NCI-H748 (cell line): ENCODE measurements around the gene PLPPR1.
A peak's percentile ranks its signal among the peaks of the same experiment; 100 is the strongest.

Source experiments
- DNase-seq: peaks from one replicate; lab custom pipeline; 2025; ENCODE audit not compliant: unreplicated experiment; lab: John Stamatoyannopoulos, UW

Gene PLPPR1

DNA sequence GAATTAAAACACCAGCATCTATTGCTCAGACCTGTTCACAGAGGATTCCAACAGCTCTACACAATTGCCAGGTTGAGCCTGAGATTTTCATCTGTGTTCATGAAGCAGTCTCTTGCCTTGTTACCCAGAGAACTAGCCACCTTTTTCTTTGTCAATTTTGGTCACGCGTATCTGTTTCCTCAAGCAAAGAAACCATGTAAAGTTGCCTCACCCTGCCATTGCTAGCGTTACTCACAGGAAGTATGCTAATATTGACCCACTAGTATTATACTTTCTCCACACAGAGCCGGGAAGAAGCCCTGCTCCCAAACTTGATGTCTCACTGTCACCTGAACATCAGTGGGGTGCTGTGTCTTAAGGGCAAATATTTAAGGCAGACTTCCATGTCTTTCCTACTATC is 168.5 kb downstream of the PLPPR1 start:
- no peak for DNase-seq

DNA sequence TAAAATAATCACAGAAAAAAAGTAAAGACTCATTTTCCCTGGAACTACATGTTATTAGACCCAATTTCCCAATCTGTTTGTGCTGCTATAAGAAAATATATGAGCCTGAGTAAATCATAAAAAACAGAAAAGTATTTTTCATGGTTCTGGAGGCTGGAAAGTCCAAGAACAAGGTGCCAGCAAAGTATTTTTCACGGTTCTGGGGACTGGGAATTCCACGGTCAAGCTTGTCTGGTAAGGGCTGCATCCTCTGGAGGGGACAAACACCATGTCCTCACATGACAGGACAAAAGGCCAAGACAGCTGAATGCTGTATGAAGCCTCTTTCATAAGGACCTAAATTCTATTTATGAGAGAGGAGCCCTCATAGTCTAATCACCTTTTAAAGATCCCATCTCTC is 172.3 kb downstream of the PLPPR1 start:
- DNase-seq = no peak

DNA sequence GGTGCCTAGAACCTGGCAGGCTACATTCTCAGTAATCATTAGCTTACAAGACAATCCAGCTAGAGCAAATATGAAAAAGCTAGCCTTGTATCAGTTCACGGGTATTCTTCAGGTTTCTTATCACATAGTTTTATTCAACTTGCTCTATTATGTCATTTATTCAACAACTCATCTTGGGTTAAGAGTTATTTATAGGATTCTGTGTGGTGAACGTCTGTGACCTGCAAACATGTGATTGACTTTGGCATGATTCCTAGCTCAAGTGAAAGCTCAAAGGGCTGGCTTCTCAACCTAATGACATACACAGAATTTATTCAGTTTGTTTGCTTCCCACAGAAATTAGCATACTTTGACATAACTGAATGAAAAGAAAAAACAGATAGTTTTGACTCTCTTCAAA is 173.1 kb downstream of the PLPPR1 start:
- DNase-seq = no peak

DNA sequence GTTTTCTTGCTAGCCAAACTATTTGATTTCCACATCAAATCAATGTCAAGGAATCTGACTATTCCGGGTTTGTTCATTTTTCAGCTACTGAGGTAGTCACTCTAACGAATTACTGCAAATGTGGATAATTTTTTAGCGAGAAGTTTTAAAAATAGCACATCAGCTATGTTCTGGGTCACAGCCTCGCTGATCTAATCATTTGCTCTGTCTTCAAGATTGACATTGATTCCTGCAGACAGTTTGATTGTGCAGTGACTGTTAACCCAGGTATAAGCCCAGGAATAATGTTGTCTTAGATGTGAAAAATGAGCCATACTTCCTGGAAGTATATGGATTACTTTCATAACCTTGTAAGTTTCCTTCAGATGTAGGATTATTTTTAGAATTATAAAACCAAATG is 181.1 kb downstream of the PLPPR1 start:
- DNase-seq = no peak

DNA sequence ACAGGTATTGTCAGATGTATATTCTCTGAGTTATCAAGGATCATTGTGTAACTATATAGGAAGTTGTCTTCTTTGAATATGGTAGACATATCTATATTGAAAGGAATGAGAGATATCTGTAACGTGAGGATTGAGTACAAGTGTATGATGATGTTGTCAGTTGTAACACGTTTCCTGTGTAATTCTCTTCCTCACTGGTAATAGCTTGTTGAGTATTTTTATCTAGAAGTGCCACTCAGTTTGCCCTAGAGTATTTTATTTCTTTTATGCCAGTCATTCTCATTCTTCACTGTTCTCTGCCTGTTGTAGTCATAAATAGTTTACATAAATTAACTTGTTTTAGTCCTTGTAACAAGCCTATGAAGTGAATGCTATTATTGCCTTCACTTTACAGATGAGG is 184.1 kb downstream of the PLPPR1 start:
- no peak for DNase-seq

DNA sequence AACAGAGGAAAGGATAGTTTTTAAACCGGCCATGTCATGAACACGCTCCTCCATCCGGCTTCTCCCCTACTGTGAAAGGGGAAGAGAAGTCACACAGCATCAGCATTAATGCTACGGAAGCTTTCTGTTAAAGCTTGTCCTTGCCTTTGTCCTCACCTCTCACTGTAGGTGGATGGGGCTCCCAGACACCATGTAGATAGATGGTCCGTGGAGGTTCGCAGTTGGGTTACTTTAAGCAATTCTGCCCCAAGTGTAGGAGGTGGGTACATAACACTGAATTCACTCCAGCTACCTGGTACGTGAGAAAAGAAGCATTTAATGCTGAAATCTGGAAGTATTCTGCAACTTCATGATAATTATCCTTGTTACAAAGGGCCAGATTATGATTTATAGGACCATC is 190.5 kb downstream of the PLPPR1 start:
- DNase-seq = no peak

DNA sequence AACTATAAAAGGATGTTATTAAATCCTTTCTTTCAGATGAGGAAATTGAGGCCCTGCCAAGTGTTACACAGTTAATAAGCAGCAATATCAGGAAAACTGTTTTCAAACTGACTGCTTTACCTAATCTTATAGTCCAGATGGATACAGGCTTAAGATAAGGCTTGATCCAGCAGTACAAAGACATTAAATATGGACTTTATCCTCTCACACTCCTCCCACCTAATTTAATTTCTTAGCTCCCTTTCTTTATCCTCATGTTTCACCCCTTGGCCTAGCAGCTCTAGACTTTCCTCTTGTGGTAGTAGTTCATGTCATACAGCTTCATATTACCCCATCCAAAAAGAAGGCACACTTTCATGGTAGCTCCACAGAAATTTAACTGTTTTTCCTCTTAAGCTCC is 191.8 kb downstream of the PLPPR1 start:
- DNase-seq = no peak

DNA sequence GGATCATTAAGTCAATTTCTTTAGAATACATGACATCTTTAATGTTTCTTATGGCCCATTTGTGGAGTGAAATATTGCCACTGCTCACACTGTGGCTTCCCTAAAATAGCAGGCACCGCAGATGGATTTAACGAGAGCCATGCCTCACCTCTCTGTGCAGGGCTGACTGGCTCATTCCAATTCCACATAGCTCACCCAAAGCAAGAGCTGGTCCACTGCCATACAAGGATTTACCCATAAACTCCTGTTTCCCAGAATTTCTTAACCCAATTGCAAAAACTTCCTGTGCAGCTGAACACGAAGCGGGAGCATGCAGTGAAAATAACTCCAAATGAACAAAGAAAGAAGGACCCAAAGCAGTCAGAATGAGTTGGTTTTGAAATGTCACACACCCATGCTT is 196.7 kb downstream of the PLPPR1 start:
- DNase-seq = no peak

DNA sequence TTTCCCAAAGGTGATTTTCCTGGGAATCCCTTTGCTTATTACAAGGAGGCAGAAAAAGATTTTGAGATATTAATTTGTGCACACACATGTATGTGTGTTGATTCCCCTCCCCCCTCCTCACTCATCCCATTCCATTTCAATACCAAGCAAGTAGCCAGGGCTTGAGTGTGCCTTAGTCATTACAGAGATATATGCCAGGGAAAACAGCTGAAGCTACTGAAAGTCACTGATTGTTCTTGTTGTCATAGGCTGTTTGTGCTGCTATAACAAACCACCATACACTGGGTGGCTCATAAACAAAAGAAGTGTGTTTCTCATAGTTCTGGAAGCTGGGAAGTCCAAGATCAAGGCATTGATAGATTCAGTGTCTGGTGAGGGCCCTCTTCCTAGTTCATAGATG is 197.6 kb downstream of the PLPPR1 start:
- no peak for DNase-seq

DNA sequence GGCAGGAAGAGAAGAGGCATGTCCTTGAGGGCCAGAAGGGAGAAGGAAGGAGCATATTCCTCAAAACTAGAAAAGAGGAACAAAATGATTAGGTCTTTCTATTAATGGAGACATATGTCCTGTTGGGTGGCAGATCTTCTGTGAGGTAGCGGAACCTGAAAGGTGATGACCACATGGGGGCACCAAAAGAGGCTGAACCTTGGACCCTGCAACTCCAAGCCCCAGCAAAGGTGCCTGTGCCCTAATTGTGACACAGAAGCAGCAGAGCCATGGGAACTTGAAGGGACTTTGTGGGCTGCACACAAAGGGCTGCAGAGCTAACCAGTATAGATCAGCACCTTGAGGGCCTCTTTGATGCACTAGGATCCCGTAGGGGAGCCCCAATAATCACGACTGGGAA is 198.3 kb downstream of the PLPPR1 start:
- no peak for DNase-seq

DNA sequence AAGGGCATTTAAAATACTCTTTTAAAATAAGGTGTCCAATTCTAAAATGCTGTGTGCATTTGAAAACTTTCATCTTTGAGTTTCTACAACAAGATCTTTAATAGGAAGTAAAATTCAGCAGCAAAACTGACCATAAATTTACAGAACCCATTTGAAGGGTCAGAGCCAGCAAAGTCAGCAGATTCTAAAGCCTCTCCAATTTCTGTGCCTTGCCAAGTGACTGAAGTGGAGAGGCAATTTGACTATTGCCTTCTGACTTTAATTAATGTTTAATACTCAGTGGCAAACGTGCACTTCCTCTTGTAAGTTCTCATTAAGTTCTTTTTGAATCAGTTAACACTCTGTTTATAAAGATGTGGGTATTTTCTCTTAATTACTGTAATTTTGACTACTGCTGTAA is 201.1 kb downstream of the PLPPR1 start:
- DNase-seq = peak; percentile 53

DNA sequence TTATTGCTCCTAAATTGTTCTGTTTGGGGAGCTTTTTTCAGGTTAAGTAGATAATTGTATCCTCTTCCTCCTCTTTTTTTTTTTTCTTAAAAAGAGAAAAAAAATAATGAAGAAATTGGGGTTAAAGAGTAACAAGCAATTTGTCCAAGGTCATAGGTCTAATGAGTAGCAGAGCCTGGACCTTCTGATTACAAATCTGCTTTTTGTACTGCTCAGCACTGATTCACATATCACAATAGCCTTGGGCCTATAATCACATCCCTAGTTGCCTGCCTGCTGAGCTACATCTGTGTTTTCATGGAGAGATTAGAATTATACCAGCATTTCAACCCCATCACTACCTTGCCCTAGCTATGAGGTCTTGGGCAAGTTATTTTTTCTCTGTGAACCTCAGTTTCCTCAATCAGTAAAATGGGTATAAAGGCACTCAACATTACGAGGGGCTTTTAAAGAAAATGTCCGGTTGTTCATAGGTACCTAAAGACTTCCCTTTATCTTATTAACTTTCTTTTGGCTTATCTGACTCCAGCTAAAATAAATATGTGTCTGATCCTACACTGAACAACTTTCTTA is 204.0 kb downstream of the PLPPR1 start:
- DNase-seq = no peak

DNA sequence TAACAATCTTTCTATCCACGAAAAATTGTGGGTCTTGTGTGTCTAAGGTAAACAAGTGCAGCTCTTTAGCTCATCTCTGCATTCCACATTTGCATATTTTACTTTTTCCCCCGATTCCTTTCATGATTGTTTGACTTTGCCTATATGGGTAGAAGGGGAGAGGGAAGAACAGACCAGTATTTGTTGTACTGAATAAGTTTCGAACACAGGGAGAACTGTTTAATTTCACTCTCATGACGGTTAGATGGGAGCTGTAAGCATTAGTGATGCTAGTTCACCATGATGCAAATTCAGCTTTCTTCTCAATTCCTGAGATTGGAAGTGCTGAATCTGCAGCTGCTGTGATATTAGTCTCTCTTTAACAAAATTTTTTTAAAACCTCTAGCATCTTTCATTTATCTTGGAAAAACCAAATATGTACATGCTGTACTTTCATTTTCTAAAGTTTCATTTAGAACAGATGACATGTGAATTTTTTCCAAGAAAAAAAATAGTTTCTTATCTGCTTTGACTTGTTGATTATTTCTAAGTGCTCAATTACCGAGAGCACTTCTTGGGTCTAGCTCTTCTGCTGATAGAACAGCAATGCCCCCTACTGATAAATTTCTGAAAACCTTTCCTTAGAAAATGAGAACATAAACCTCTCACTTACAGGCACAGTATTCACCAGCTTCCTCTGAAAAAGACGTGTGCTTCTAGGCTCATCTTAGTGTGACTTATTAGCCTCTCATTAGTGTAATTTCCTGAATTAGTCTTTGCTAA is 206.8 kb downstream of the PLPPR1 start:
- peak; percentile 61 for DNase-seq

DNA sequence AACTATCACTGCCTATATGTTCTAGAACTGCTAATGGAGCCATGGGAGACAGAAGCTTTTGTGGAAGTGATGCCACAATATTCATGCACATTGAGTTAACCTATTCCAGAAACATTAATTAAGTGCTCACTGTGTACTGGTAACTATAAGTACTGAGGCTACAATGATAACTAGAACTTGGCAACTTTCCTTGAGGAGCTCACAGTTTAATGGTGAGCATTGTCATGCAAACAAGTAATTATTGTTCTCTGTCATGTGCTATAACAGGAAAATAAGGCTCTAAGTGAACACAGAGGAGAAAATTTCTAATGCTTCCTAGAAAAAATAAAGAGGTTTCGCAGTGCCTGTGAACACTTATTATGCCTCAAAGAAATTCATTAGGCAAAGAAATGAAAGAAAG is 214.1 kb downstream of the PLPPR1 start:
- DNase-seq = no peak

DNA sequence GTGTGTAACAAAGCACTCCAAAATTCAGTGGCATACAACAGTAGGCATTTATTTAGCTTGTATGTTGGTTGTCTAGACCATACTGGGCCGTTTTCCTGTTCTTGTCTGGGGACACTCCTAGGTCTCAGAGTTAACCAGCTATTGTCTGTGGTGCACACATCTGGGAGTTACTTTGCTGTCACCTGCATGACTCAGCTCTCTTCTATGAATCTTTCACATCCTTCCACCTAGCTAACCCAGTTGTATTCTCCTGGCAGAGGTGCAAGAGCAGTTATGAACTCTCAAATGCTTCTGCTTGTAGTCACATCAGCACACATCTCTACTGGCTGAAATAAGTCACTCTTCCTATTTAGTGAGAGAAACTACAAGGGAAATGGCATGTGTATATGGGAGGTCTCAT is 218.2 kb downstream of the PLPPR1 start:
- DNase-seq = no peak

DNA sequence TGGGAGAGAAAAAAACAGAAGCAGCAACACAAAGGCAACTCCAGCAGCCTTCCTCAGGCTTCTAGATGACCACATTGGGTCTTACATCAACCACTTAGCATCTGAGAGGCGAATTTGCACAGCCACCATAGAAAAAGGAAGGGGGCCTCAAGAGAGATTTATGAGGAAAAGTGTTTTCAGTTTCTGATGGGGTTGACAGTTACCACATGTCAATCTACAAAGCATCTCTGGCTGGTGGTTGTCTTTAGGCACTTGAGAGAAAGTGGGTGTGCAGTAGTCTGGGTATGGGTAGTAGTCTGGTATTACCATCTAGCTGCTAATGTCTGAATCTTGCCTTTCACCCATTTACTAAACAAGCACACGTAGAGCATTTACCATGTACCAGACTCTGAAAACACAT is 218.8 kb downstream of the PLPPR1 start:
- DNase-seq = no peak

DNA sequence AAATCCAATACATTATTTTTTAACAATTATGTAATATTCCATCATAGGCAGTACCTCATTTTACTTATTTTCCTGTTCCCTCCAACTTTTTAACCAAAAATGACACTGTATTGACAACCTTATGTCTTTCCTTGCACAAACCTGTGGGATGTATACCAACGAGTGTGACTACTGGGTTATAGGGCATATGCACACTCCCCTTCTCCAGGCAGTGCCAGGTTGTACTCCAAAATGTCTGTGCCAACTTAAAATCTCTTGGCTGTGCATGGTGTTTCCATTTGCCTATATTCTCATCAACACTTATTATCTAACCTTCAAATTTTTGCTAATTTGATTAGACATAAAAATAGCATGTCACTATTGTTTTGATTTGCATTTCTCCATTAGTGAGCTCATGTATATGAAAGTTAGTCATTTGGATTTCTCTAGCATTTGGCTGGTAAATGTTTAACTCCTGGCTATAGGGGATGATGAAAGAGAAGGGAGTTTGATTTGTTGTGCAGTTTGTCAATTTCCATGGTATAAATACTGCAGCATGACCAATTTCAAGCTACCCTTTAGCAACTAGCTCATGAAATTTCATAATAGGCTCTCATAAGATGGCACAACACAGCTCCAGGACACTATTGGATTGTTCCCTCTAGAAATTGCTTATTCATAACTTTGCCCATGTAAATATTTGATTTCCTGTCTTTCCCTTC is 226.4 kb downstream of the PLPPR1 start:
- DNase-seq = no peak

DNA sequence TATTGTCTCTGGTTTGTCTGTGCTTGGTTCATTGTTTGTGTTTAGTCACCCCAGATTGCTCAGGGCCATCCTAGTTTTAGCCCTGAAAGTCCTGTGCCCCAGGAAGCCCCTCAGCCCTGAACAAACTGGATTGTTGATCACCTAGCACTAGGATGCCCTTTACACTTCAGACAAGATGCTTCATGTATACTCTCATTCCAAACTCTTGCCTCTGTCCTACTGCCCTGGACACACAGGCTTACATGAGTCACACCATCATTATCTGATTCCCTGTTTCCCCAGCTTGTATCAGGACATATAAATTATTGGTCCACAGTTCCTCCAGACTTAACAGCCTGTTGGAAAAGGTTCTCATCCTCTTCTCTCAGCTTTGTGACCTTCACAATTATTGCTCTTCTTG is 236.2 kb downstream of the PLPPR1 start:
- DNase-seq = no peak

DNA sequence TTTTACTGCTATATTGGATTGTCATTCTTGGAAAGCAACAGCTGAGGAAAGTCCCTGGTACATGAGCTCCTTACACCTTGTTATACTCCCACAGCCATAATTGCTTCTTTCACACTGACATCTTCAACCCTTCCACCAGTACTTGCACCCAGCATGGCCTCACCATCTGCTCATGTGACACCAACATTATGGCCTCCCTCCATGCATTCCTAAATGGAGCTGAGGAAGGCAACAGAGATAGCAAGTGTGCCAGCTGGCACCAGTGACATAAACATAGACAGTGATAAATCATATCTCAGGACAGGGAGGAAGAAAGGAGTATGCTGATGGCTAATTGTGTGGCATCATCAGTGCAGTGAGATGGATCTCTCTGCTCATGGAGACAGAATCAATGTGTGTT is 236.7 kb downstream of the PLPPR1 start:
- no peak for DNase-seq

DNA sequence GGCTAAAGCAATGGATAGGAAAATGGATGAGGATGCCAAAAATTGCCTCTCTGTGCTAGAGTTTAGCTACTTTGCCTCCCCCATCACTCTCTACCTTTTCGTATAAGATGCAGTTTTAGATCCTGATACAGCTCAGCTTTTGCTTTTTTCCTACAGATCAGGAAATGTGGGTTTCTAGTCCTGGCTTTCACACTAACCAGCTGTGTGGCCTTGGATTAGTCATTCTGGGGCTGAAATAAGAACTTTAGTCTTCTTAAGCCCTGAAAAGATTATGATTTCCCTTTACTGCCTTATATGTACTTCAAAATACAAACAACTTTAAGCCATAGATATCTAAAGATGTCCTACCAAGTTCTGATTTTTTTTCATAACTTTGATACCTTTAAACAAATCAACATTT is 239.9 kb downstream of the PLPPR1 start:
- no peak for DNase-seq

DNA sequence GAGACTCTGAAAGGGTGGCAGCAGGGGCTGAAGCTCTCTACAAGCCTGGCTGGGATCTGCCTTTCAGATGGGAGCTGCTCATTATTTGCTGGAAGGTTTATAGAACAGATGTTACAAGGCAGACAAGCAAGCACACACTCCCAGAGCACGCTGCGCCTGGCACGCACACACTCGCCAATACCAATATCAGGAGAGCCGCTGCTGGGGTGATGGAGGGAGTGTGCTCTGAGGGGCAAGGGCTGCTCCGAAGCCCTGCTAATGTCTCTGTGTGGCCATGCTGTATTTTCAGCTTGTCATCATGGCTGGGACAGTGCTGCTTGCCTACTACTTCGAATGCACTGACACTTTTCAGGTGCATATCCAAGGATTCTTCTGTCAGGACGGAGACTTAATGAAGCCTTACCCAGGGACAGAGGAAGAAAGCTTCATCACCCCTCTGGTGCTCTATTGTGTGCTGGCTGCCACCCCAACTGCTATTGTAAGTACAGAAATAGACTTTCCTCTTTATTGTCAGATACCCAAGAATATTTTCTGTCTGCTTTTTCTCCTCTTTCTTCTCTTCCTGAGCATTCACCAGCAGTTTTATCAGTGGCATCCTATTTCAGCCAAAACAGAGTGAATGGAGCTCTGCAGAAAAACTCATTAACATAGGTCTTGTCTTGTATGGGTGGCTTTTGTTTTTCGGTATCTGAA is 241.2 kb downstream of the PLPPR1 start:
- no peak for DNase-seq

DNA sequence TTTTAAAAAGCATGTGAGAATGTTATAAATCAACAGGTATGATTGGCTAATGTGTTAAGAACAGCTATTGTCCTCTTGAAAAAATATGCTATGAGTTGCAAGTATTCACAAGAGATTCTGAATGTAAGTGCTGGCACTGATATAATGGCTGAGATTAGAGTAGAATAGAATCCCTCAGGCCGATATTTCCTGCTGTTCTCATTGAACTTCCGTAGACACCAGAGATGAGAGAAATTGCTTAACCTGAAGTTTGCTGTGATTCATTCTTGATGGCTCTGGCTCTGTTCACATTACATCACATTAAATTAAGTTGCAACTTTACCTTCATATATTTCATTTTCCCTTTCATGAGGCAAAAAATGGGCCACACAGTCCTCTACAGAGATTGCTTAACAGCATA is 241.8 kb downstream of the PLPPR1 start:
- DNase-seq = no peak
